DND-41 (cell line): Measurements from ENCODE around the gene MICU1.

Experiments
- EZH2 ChIP-seq: IDR thresholded peaks from 3 replicates; pipeline ENCODE4 v1.6.1; 2012; ENCODE audit warnings: borderline replicate concordance, low read depth, mild to moderate bottlenecking, moderate library complexity, low read length, inconsistent platforms; ENCODE audit not compliant: severe bottlenecking
- TF ChIP-seq, protein P1 (sequence below): IDR thresholded peaks from 2 replicates; pipeline ENCODE4 v1.5.1; 2012; ENCODE audit warnings: borderline replicate concordance, low read length, moderate library complexity, mild to moderate bottlenecking; ENCODE audit not compliant: poor library complexity, severe bottlenecking; ENCODE audit errors: extremely low read depth

DNA sequence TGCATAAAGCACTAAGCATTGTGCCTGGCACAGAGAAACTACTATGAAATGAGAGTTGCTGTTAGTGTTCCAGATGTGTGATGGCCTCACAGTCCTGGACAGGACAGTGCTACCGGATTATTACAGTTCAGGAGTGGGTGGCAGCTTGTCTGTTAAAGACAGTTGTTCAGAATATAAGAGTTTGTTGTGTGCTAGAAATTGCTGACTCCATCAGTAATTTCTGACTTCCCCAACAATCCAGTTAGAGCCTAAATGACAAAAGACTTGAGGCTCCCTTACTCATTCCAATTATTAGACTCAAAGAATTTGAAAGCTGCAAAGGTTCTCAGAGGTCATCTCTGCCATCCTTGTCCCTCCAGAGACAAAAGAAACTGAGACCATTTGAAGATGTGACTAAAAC, 236.9 kb downstream of the MICU1 start:
- TF ChIP-seq, protein P1, sequence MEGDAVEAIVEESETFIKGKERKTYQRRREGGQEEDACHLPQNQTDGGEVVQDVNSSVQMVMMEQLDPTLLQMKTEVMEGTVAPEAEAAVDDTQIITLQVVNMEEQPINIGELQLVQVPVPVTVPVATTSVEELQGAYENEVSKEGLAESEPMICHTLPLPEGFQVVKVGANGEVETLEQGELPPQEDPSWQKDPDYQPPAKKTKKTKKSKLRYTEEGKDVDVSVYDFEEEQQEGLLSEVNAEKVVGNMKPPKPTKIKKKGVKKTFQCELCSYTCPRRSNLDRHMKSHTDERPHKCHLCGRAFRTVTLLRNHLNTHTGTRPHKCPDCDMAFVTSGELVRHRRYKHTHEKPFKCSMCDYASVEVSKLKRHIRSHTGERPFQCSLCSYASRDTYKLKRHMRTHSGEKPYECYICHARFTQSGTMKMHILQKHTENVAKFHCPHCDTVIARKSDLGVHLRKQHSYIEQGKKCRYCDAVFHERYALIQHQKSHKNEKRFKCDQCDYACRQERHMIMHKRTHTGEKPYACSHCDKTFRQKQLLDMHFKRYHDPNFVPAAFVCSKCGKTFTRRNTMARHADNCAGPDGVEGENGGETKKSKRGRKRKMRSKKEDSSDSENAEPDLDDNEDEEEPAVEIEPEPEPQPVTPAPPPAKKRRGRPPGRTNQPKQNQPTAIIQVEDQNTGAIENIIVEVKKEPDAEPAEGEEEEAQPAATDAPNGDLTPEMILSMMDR: no peak
- TF ChIP-seq EZH2: no peak
